Panc1 (cell line): ENCODE results near the gene POFUT2.

Experiments
- CTCF ChIP-seq: fragments of 450-650 bp; IDR thresholded peaks from 2 replicates; pipeline ENCODE4 v1.5.1; 2017; ENCODE audit warnings: mild to moderate bottlenecking
- POLR2AphosphoS5 ChIP-seq: IDR thresholded peaks from 2 replicates; pipeline ENCODE4 v1.6.1; 2012; ENCODE audit warnings: mild to moderate bottlenecking, low read depth, low read length, moderate library complexity
- REST ChIP-seq, 2 experiments: IDR thresholded peaks; 2 replicates each; pipeline ENCODE4 v1.6.1; 2011 to 2012; ENCODE audit warnings: low read depth in 2 of 2, control low read depth in 1 of 2, low read length in 1 of 2, mild to moderate bottlenecking in 1 of 2, moderate library complexity in 1 of 2; ENCODE audit not compliant: insufficient read depth in 1 of 2
- SIN3A ChIP-seq: IDR thresholded peaks from 2 replicates; pipeline ENCODE4 v1.6.1; 2012; ENCODE audit warnings: low read depth, mild to moderate bottlenecking, low read length, moderate library complexity, borderline replicate concordance; ENCODE audit not compliant: insufficient read depth
- TCF7L2 ChIP-seq: IDR thresholded peaks from 2 replicates; pipeline ENCODE4 v1.6.1; 2011; ENCODE audit warnings: mild to moderate bottlenecking, low read depth, low read length, inconsistent platforms

GRCh38 chr21:45283611-45284455 is 3.9 kb downstream of the POFUT2 start:
- TF ChIP-seq POLR2AphosphoS5, result no peak
- no peak for TF ChIP-seq CTCF
- no peak for TF ChIP-seq REST (IDR thresholded peaks at IDR 0.05; ENCODE audit: insufficient read depth in 1 of 2, low read depth in 2 of 2, low read length in 1 of 2)
- no peak for TF ChIP-seq SIN3A
- TF ChIP-seq TCF7L2, result no peak
